ENCODE measurements around the gene ELOVL3. TPM values are rescaled to one million over a fixed set of nuclear protein-coding genes. Genes with fewer than 3 reads are reported as not detected.

Gene ELOVL3
- total and polyA plus RNA-seq, 9 of the 15 experiments (the other 6 are each of a cell fraction or from before 2014, with no cell fraction given), result 0.32 to 3.3 (median 0.87) TPM

- TF ChIP-seq ARID3B (CRISPR knock-in tag; IDR thresholded peaks at IDR 0.05; ENCODE audit: borderline replicate concordance) (no peak), POLR2G (IDR thresholded peaks at IDR 0.05; ENCODE audit: low read depth, low read length) (no peak), RFX1 (IDR thresholded peaks at IDR 0.05) (no peak), NFE2L1 (tag; IDR thresholded peaks at IDR 0.05; ENCODE audit: borderline replicate concordance, low read depth) (no peak), ZNF780A (CRISPR knock-in tag; IDR thresholded peaks at IDR 0.05) (no peak), TAF9B (IDR thresholded peaks at IDR 0.05; ENCODE audit: partially characterized antibody) (no peak), ZNF184 (CRISPR knock-in tag; IDR thresholded peaks at IDR 0.05) (no peak), VEZF1 (CRISPR knock-in tag; IDR thresholded peaks at IDR 0.05) (no peak), PHF21A (IDR thresholded peaks at IDR 0.05; ENCODE audit: borderline replicate concordance, low read depth) (no peak)
Observed at GRCh38 chr10:102266670-102267069, 40.6 kb downstream of the ELOVL3 start (continued).

GRCh38 chr10:102267748-102268147 is 41.6 kb downstream of the ELOVL3 start:
- intact Hi-C loops (cut with micrococcal nuclease), result no loop called here
- peaks cover 25% of the 10 kb centered on the region for H3K79me2 ChIP-seq (ENCODE audit: control insufficient read depth, insufficient read depth, low read length)

More at GRCh38 chr10:102267748-102268147, 41.6 kb downstream of the ELOVL3 start:
- Histone ChIP-seq H3K9me1 (ENCODE audit: control insufficient read depth, insufficient read depth, low read length) (no peaks in the 10 kb centered on the region), H4K20me1 (replicated peaks; ENCODE audit: control insufficient read depth, insufficient read depth, low read length) (no peaks in the 10 kb centered on the region), H3K36me3 (ENCODE audit: control insufficient read depth, insufficient read depth, low read length) (peaks cover 30% of the 10 kb centered on the region), H3K27me3 (ENCODE audit: control insufficient read depth in 2 of 2, insufficient read depth in 2 of 2, low read length in 2 of 2) (no peaks in the 10 kb centered on the region), H2AFZ (ENCODE audit: low read depth, low read length) (no peak overlapping the region), H3K9me3 (replicated peaks; ENCODE audit: control insufficient read depth, insufficient read depth, low read depth, low read length) (no peaks in the 10 kb centered on the region), H3K4me3 (no peak overlapping the region), H3K27ac (ENCODE audit: extremely low read depth, low read depth, low read length) (no peak overlapping the region), H3K9ac (ENCODE audit: insufficient read depth in 1 of 2, low read depth in 2 of 2, low read length in 2 of 2) (no peak overlapping the region), H3K4me1 (replicated peaks in 1 of 2; ENCODE audit: control insufficient read depth in 2 of 2, insufficient read depth in 2 of 2, low read length in 2 of 2) (no peaks in the 10 kb centered on the region), H3K4me2 (ENCODE audit: insufficient read depth, low read length) (no peak overlapping the region)
- in situ Hi-C loops (cut with MboI), result no loop called here
- no peak for FAIRE-seq
- ChIA-PET POLR2A (interaction anchor here (0.7 to 1.4 kb wide), 4 partner anchors 13 to 26 kb away, joined by 3 to 5 read pairs (median 4); partner anchors contain the start of genes GBF1 and PITX3), CTCF (ENCODE audit: low intra/inter-chr PET ratio) (no interaction called here)
- TF ChIP-seq ZFPM2 (CRISPR knock-in tag; IDR thresholded peaks at IDR 0.05), result no peak
- BruUV-seq (replicated peaks), result no TSS peak
- ATAC-seq, result no peak
- no peak for DNase-seq (ENCODE audit: extremely low read depth in 1 of 4, low spot score in 3 of 4)

All from K562 (cell line).